Hepatocyte (in vitro differentiated cells): ENCODE results near the gene MED12. TPM values are rescaled to one million over a fixed set of nuclear protein-coding genes. Genes with fewer than 3 reads are reported as not detected.

ENCODE experiments used
- DNase-seq: peaks from one replicate; pipeline ENCODE4 v3.0.0-alpha.2; 2016; ENCODE audit warnings: low spot score
- H2AFZ ChIP-seq: fragments of 200-600 bp; sonication (generic); 2 replicates; pipeline ENCODE4 v1.6.0; 2016; ENCODE audit warnings: antibody characterized with exemption, mild to moderate bottlenecking
- H3K27ac ChIP-seq: fragments of 200-600 bp; sonication (generic); 2 replicates; pipeline ENCODE4 v1.5.1; 2016; ENCODE audit warnings: mild to moderate bottlenecking
- H3K27me3 ChIP-seq: fragments of 200-600 bp; sonication (generic); 2 replicates; pipeline ENCODE4 v1.6.1; 2016
- H3K36me3 ChIP-seq: fragments of 200-600 bp; sonication (generic); replicated peaks from 2 replicates; pipeline ENCODE4 v1.5.1; 2016; ENCODE audit warnings: low read depth; ENCODE audit not compliant: insufficient read depth
- H3K4me1 ChIP-seq: fragments of 200-600 bp; sonication (generic); 2 replicates; pipeline ENCODE4 v1.5.1; 2016; ENCODE audit warnings: mild to moderate bottlenecking, moderate library complexity; ENCODE audit not compliant: insufficient read depth
- H3K4me2 ChIP-seq: fragments of 200-600 bp; sonication (generic); 2 replicates; pipeline ENCODE4 v1.6.0; 2016
- H3K4me3 ChIP-seq: fragments of 200-600 bp; sonication (generic); 2 replicates; pipeline ENCODE4 v1.5.1; 2016; ENCODE audit warnings: mild to moderate bottlenecking
- H3K79me2 ChIP-seq: fragments of 200-600 bp; sonication (generic); 2 replicates; pipeline ENCODE4 v1.6.0; 2017; ENCODE audit warnings: mild to moderate bottlenecking
- H3K9me2 ChIP-seq: fragments of 200-600 bp; sonication (generic); replicated peaks from 2 replicates; pipeline ENCODE4 v1.6.0; 2017; ENCODE audit warnings: mild to moderate bottlenecking; ENCODE audit not compliant: insufficient read depth
- H3K9me3 ChIP-seq: fragments of 200-600 bp; sonication (generic); 2 replicates; pipeline ENCODE4 v1.5.1; 2016; ENCODE audit warnings: low read depth, mild to moderate bottlenecking
- H4K20me1 ChIP-seq: fragments of 200-600 bp; sonication (generic); 2 replicates; pipeline ENCODE4 v1.6.0; 2016; ENCODE audit warnings: mild to moderate bottlenecking; ENCODE audit not compliant: insufficient read depth, poor library complexity, severe bottlenecking
- EZH2 ChIP-seq: fragments of 200-600 bp; sonication (generic); IDR thresholded peaks from 2 replicates; pipeline ENCODE4 v1.6.1; 2016; ENCODE audit warnings: antibody characterized with exemption, mild to moderate bottlenecking, borderline replicate concordance
- EZH2phosphoT487 ChIP-seq: fragments of 200-600 bp; sonication (generic); IDR thresholded peaks from one replicate; pipeline ENCODE4 v1.6.1; 2018; ENCODE audit warnings: antibody characterized with exemption, mild to moderate bottlenecking, low read depth, moderate library complexity; ENCODE audit not compliant: unreplicated experiment, severe bottlenecking
- WGBS: methylation state at CpG from one replicate; pipeline ENCODE4 v1.1.6; 2016; ENCODE audit warnings: low lambda C conversion rate; ENCODE audit errors: missing lambda C conversion rate; 5-methylcytosine and 5-hydroxymethylcytosine counted together
- polyA plus RNA-seq: library from polyadenylated mRNA; unstranded; fragments of >200 nt; fragmentation: Nextera tagmentation; extraction: Ambion mirVana; gene quantifications from 2 replicates; pipeline ENCODE4 v1.2.1, GENCODE V29; 2016
- total RNA-seq: library from RNA; depleted of rRNA; stranded (reverse); fragments of >200 nt; gene quantifications from 2 replicates; pipeline ENCODE4 v1.2.3, GENCODE V29; 2014
- TF ChIP-seq, protein P1 (sequence below): fragments of 200-600 bp; sonication (generic); IDR thresholded peaks from 2 replicates; pipeline ENCODE4 v1.5.1; 2016; ENCODE audit warnings: antibody characterized with exemption, mild to moderate bottlenecking; ENCODE audit not compliant: poor library complexity

MED12 gene
- total and polyA plus RNA-seq, 2 experiments from 2014 or later, result 15.7 to 32.7 TPM

DNA sequence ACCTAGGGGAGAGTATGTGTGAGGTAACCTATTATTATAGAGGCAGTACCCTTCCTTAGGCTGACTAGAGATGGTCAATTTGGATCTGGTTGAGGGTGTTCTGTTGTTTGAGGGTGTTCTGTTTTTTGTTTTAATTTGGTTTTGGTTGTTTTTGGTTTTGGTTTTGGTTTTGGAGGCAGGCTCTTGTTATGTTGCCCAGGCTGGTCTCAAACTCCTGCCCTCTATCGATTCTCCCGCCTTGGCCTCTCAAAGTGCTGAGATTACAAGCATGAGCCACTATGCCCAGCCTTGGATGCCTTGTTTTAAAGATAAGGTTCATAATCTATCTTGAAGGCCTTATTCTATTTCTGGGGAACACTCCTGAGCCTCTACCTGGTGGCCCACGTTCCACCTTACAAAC, 12.8 kb upstream of the MED12 start:
- no peaks in the 10 kb centered on the region for H3K79me2 ChIP-seq
- H2AFZ ChIP-seq, result no peak overlapping the region
- H3K36me3 ChIP-seq, result no peaks in the 10 kb centered on the region
- no peaks in the 10 kb centered on the region for H3K27me3 ChIP-seq
- H3K9me2 ChIP-seq, result no peaks in the 10 kb centered on the region
- peaks cover 27% of the 10 kb centered on the region for H3K4me1 ChIP-seq
- no peaks in the 10 kb centered on the region for H4K20me1 ChIP-seq
- no peak overlapping the region for H3K4me2 ChIP-seq
- H3K27ac ChIP-seq, result no peak overlapping the region
- H3K9me3 ChIP-seq, result no peaks in the 10 kb centered on the region
- TF ChIP-seq EZH2 (no peak), EZH2phosphoT487 (no peak)
- TF ChIP-seq, protein P1, sequence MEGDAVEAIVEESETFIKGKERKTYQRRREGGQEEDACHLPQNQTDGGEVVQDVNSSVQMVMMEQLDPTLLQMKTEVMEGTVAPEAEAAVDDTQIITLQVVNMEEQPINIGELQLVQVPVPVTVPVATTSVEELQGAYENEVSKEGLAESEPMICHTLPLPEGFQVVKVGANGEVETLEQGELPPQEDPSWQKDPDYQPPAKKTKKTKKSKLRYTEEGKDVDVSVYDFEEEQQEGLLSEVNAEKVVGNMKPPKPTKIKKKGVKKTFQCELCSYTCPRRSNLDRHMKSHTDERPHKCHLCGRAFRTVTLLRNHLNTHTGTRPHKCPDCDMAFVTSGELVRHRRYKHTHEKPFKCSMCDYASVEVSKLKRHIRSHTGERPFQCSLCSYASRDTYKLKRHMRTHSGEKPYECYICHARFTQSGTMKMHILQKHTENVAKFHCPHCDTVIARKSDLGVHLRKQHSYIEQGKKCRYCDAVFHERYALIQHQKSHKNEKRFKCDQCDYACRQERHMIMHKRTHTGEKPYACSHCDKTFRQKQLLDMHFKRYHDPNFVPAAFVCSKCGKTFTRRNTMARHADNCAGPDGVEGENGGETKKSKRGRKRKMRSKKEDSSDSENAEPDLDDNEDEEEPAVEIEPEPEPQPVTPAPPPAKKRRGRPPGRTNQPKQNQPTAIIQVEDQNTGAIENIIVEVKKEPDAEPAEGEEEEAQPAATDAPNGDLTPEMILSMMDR, result no peak
- 88% methylated on average over 3 of the region's 3 CpGs for WGBS
- DNase-seq, result no peak
- H3K4me3 ChIP-seq, result no peak overlapping the region

DNA sequence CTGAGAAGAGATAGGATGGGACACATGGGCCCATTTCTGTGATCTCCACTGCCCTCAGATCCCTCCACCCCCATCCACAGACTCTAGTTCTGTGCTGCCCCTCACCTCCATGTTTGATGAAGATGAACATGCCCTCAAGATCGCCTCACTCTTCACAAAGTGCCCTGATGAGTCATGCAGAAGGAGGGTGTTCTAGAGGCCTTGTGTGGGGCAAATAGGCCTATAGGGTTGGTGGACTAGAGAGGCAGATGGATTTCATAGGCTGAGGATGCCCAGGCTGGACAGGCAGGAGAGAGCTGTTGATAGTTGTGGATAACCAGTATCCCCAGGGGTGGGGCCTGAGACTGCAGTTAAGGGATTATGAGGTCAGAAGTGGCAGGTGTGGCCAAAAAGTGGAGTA, 12.0 kb upstream of the MED12 start, which contains the start of gene CXorf65:
TSS of gene CXorf65 (minus strand) at position 314 of the 400 bp plus-strand sequence. CDS start at position 130, 184 bp downstream.
- Histone ChIP-seq H3K4me3 (no peak within 1 kb of the TSS), H3K27me3 (no peaks in the 10 kb centered on the region), H4K20me1 (no peaks in the 10 kb centered on the region), H3K4me1 (peaks cover 27% of the 10 kb centered on the region), H3K9me3 (no peaks in the 10 kb centered on the region), H3K9me2 (no peaks in the 10 kb centered on the region), H3K36me3 (no peaks in the 10 kb centered on the region), H3K27ac (no peak within 1 kb of the TSS), H3K79me2 (no peaks in the 10 kb centered on the region), H2AFZ (no peak within 1 kb of the TSS), H3K4me2 (no peak within 1 kb of the TSS)
- DNase-seq, result no peak
- WGBS, result 69% methylated on average over 1 of the region's 1 CpG
- TF ChIP-seq EZH2phosphoT487 (no peak), EZH2 (no peak)
- TF ChIP-seq, protein P1, result no peak

DNA sequence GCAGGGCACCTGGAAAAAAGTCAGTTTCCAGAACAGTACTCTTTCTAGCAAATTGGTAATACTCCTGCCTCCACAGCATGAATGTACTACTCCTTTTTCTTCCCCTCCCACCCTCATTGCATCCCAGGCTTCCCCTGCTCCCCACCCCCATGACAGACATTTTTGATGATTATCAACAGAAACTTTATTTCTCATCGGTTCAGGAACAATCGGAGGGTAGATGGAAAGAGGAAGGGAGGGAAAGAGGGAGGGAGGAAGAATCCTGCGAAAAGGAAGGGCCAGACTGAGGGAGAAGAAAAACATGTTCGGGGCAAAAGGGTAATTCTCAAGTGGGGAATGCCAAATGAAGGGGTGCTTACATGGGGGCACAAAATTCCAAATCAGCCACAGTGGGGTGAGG, 11.2 kb upstream of the MED12 start:
- no peak overlapping the region for H3K4me2 ChIP-seq
- no peak for DNase-seq
- H3K9me3 ChIP-seq, result no peaks in the 10 kb centered on the region
- TF ChIP-seq EZH2 (no peak), EZH2phosphoT487 (no peak)
- TF ChIP-seq, protein P1, result no peak
- H3K4me1 ChIP-seq, result peaks cover 30% of the 10 kb centered on the region
- 73% methylated on average over 4 of the region's 4 CpGs for WGBS
- no peaks in the 10 kb centered on the region for H3K79me2 ChIP-seq
- H3K27me3 ChIP-seq, result no peaks in the 10 kb centered on the region
- H2AFZ ChIP-seq, result no peak overlapping the region
- no peak overlapping the region for H3K4me3 ChIP-seq
- no peaks in the 10 kb centered on the region for H3K9me2 ChIP-seq
- no peak overlapping the region for H3K27ac ChIP-seq
- H4K20me1 ChIP-seq, result no peaks in the 10 kb centered on the region
- no peaks in the 10 kb centered on the region for H3K36me3 ChIP-seq
